AG09319 (cell line): ENCODE measurements around the gene LMO1.

Experiments used
- DNase-seq: peaks from one replicate; pipeline ENCODE4 v3.0.0-alpha.2; 2010; ENCODE audit warnings: low read depth; ENCODE audit errors: extremely low read depth
- TF ChIP-seq, protein P1 (sequence below): IDR thresholded peaks from 2 replicates; pipeline ENCODE4 v1.5.1; 2011; ENCODE audit warnings: low read depth, mild to moderate bottlenecking, inconsistent platforms, low read length, moderate library complexity

LMO1 gene

DNA sequence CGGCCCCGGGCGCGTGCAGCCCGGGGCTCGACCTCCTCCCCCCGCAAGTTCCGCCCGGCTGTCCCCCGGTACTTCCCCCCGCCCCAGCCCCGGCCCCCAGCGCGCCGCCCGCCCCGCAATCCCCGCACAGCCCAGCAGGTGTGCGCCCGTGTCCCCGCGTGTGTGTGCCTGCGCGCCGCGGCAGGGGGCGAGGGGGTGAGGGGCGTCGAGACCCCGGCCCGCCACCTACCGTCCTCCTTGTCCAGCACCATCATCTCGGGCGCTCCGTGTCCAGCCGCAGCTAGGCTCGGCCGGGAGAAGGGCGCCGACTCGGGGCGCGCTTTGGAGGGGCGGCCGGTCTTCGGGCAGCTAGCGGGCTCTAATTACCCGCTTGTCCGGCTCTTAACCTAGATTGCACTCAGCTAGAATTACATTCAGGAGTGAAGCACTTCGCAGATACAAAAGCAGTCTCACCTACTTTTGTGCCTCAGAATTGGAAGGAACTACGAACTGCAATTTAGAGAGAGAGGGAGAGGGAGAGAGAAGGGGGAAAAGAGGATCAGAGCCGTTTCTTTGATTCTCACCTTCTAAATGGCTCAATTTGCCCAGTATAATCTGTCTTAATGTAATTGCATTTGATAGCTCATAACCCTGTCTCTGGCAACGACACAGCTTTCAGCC, 439 bp downstream of the LMO1 start:
- DNase-seq = no peak
- TF ChIP-seq, protein P1, sequence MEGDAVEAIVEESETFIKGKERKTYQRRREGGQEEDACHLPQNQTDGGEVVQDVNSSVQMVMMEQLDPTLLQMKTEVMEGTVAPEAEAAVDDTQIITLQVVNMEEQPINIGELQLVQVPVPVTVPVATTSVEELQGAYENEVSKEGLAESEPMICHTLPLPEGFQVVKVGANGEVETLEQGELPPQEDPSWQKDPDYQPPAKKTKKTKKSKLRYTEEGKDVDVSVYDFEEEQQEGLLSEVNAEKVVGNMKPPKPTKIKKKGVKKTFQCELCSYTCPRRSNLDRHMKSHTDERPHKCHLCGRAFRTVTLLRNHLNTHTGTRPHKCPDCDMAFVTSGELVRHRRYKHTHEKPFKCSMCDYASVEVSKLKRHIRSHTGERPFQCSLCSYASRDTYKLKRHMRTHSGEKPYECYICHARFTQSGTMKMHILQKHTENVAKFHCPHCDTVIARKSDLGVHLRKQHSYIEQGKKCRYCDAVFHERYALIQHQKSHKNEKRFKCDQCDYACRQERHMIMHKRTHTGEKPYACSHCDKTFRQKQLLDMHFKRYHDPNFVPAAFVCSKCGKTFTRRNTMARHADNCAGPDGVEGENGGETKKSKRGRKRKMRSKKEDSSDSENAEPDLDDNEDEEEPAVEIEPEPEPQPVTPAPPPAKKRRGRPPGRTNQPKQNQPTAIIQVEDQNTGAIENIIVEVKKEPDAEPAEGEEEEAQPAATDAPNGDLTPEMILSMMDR = no peak

DNA sequence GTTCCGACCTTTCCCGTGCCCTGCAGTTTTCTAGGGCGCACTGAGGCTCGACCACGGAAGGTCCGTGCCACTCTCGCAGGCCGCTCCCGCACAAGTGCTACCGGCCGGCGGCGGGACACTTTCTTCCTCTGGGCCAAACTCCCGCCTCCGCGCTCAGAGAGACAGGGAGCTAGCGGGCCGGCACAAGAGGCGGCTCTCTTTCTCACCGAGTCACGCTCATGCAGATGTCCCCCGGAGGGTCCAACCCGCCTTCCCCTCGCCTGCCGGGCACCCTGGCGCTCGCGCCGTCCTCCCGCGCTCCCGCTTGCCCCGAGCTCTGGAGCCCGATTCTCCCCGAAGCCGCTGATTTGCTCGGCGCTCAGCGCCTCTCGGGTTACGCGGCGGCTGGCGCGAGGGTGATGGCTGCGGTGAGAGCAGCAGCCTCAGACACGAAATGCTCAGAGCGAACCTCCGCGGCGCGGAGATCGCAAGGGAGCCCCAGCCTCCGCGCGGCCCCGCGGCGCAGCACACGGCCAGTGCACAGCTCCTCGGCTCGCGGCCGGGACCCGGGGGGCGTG, 1.0 kb downstream of the LMO1 start:
- DNase-seq = peak; percentile 22
- TF ChIP-seq, protein P1 = no peak

DNA sequence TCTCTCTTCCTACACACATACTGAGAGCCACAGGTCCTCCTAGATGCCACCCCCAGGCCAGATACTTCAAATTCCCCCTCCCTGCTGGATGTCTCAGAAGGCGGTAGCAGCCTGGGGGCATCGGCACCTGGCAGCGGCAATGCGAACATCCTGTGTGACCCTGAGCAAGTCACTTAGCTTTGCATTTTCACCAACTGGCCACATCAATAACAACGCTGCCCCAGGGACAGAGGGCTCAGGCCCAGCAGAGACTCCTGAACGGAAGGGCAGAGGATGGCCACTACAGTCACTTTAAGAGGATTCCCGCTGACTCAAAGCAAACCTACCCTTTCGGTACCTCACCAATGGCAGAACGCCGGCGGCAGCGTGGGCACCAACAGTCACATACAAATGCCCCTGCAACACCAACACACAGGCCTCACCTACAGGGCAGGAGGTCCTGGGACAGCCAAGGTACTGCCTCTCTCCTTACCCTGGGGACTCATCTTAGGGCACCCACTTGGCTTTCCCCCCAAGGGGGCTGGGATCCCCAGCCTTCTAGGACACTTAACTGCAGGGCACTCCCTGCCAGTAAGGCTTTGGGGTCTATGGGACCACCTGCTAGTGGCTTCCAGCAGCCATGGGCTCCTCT, 1.6 kb downstream of the LMO1 start:
- TF ChIP-seq, protein P1 = no peak
- DNase-seq = no peak

DNA sequence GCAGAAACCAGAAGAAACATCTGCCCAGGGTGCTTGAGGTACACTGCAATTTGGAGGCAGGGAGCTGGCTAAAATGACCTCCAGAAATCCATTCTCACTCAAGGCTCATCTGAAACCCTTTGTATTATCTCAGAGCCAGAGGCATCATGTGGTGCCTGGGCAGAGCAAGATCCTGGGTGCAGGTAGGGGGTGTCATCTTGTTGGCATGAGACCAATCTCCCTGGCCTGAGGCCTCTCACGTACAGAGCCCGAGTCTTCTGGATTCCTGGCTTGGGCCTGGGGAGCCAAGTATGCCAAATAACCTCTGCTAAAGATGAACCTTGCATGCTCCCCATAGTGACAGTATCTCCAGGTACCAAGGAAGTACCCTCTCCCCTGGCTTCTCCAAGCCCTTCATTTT, 2.4 kb downstream of the LMO1 start:
- DNase-seq = no peak

DNA sequence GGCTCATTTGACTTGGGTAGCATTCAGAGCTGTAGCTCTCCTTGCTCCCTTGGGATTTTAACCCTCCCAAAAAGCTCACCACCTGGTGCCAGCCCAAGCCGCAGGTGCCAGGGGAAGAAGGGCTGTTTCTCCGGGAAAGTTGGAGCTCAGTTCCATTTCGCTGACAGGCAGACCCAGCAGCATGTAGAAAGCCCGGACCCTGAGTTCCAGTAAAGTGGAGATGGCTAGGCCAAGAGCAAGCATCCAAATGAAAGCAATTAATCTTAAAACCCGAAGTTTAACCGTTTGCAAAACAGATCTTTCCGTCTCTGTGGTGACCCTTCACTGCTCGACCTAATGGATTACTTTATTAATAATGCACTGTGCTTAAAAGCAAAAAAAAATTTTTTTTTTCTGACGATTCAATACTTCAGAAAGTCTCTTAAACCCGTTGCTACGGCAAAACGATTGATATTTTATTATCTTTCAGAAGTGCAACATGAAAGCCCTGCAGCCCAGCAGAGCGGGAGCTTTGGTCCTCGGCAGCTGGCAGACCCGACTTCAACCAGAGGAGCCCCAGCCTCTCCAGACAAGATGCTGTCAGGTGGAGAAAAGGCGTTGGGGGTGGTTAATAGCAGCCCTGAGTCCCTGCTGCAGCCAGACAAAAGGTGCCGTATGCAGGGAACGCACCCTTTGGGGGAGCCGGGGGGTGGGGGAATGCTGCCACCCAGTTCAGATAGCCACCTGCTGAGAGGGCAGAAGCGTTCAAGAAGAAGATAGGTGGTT, 3.3 kb downstream of the LMO1 start:
- TF ChIP-seq, protein P1 = no peak
- no peak for DNase-seq

More for the DNA sequence above, 2.4 kb downstream of the LMO1 start:
- TF ChIP-seq, protein P1 = no peak

DNA sequence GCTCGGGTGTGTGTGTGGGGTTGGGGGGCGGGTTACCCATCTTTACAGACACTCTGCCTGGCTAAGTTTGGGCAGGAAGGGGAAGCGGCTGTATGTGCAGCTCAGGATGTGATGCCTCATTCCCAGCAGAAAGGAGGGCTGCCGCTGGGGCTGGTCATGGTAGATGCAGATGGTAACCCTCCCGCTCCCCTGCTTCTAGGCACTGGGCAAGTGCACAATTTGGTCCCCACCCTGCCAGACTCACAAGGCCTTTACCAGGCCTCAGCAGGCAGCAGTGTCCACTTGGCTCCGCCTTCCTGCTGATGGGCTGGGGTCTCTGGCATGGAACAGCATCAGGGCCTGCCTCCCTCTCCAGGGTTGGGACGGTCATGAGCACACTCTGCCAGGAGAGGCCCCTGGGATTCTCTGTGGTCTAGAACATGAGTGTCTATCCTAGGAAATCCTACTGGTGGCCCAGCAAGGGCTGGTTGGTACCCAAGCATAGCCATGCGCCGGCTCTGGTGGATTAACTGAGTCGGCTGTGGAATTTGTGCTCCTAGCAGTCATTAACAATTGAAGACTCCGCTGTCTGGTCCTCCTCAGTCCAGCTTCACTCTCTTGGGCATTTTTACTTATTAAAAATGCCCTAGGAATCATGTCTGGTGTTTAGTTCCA, 4.2 kb downstream of the LMO1 start:
- TF ChIP-seq, protein P1 = no peak
- no peak for DNase-seq
